MCF 10A (cell line): ENCODE results near the gene SLC8A2. TPM values are rescaled to one million over a fixed set of nuclear protein-coding genes. Genes with fewer than 3 reads are reported as not detected.

Source experiments
- BruUV-seq: library from RNA; stranded (reverse); fragments of 400-500 nt; replicated peaks from 2 replicates; lab custom pipeline; 2021; lab: Mats Ljungman, UMichigan
- CTCF ChIA-PET: fragments of 300-600 bp; sonication (Branson Sonifier 250); formaldehyde crosslinking; extraction: SDS; loops from one replicate; lab custom pipeline; 2021; ENCODE audit warnings: antibody characterized with exemption, inconsistent platforms; lab: Yijun Ruan, JAX
- POLR2A ChIA-PET: fragments of 300-600, 350-650 bp; sonication (Branson Sonifier 250); formaldehyde crosslinking; extraction: SDS; loops from one replicate; lab custom pipeline; 2020; ENCODE audit warnings: antibody characterized with exemption, inconsistent platforms; lab: Yijun Ruan, JAX
- DNase-seq: peaks from one replicate; pipeline ENCODE4 v3.0.0-alpha.2; 2018; ENCODE audit not compliant: unreplicated experiment
- H3K27ac Mint-ChIP-seq: one replicate; pipeline ENCODE4 v1.8.0; 2022; ENCODE audit warnings: mild to moderate bottlenecking, low read depth, mixed read lengths; ENCODE audit not compliant: unreplicated experiment
- H3K27me3 Mint-ChIP-seq: one replicate; pipeline ENCODE4 v1.8.0; 2022; ENCODE audit warnings: mixed read lengths; ENCODE audit not compliant: insufficient read depth, unreplicated experiment
- H3K36me3 Mint-ChIP-seq: one replicate; pipeline ENCODE4 v1.8.0; 2022; ENCODE audit warnings: mild to moderate bottlenecking, moderate library complexity, mixed read lengths; ENCODE audit not compliant: insufficient read depth, unreplicated experiment
- H3K4me1 Mint-ChIP-seq: one replicate; pipeline ENCODE4 v1.8.0; 2022; ENCODE audit warnings: mixed read lengths; ENCODE audit not compliant: insufficient read depth, unreplicated experiment
- H3K4me3 Mint-ChIP-seq: one replicate; pipeline ENCODE4 v1.8.0; 2022; ENCODE audit warnings: mild to moderate bottlenecking, moderate library complexity, mixed read lengths; ENCODE audit not compliant: unreplicated experiment
- H3K9me3 Mint-ChIP-seq: one replicate; pipeline ENCODE4 v1.8.0; 2022; ENCODE audit warnings: mixed read lengths; ENCODE audit not compliant: unreplicated experiment
- CTCF ChIP-seq: fragments of 200-600 bp; IDR thresholded peaks from one replicate; pipeline ENCODE4 v1.8.0; 2022; ENCODE audit warnings: antibody characterized with exemption, mild to moderate bottlenecking; ENCODE audit not compliant: unreplicated experiment
- intact Hi-C: fragments of 100-400 bp; cut with micrococcal nuclease; formaldehyde crosslinking; loops from 2 replicates; pipeline ENCODE4 v1.14.1; 2022
- total RNA-seq: library from RNA; stranded (reverse); gene quantifications from 2 replicates; pipeline ENCODE4 v1.2.3, GENCODE V29; 2022

SLC8A2 gene
- total RNA-seq, 1 experiment from 2014 or later, result not detected

- intact Hi-C loops, result no loop called here
- Mint-ChIP-seq H3K27me3 (no peaks in the 10 kb centered on the region), H3K9me3 (no peaks in the 10 kb centered on the region), H3K36me3 (peaks cover 21% of the 10 kb centered on the region), H3K4me3 (no peak overlapping the region), H3K27ac (no peak overlapping the region), H3K4me1 (peaks cover 5% of the 10 kb centered on the region)
- BruUV-seq, result no TSS peak
- ChIA-PET CTCF (no interaction called here), POLR2A (no interaction called here)
- no peak for TF ChIP-seq CTCF
- DNase-seq, result no peak
These were observed 9.9 kb upstream of the SLC8A2 start for GRCh38 chr19:47481460-47482052.

GRCh38 chr19:47480658-47481057 lies 9.0 kb upstream of the SLC8A2 start:
- peaks cover 21% of the 10 kb centered on the region for H3K36me3 Mint-ChIP-seq
- DNase-seq, result no peak
- H3K9me3 Mint-ChIP-seq, result no peaks in the 10 kb centered on the region
- no peak for TF ChIP-seq CTCF
- H3K4me1 Mint-ChIP-seq, result peaks cover 5% of the 10 kb centered on the region
- no TSS peak for BruUV-seq
- H3K27ac Mint-ChIP-seq, result no peak overlapping the region
- POLR2A ChIA-PET, result interaction anchor here (0.5 kb wide), 1 partner anchor 223 kb away, joined by 3 read pairs; no protein-coding TSS in a partner anchor
- no peaks in the 10 kb centered on the region for H3K27me3 Mint-ChIP-seq
- H3K4me3 Mint-ChIP-seq, result no peak overlapping the region
- CTCF ChIA-PET, result interaction anchor here (0.9 to 1.8 kb wide), 2 partner anchors 17 to 44 kb away, joined by 6 to 10 read pairs; no protein-coding TSS in a partner anchor
- intact Hi-C loops, result no loop called here

GRCh38 chr19:47479701-47480503 lies 8.2 kb upstream of the SLC8A2 start:
- ChIA-PET CTCF (interaction anchor here (0.9 to 1.8 kb wide), 2 partner anchors 16 to 43 kb away, joined by 6 to 10 read pairs; no protein-coding TSS in a partner anchor), POLR2A (interaction anchor here (0.5 kb wide), 1 partner anchor 223 kb away, joined by 3 read pairs; no protein-coding TSS in a partner anchor)
- TF ChIP-seq CTCF, result no peak
- DNase-seq, result no peak
- Mint-ChIP-seq H3K36me3 (peaks cover 13% of the 10 kb centered on the region), H3K4me1 (peaks cover 2% of the 10 kb centered on the region), H3K27me3 (no peaks in the 10 kb centered on the region), H3K27ac (no peak overlapping the region), H3K9me3 (no peaks in the 10 kb centered on the region), H3K4me3 (no peak overlapping the region)
- intact Hi-C loops, result no loop called here
- BruUV-seq, result no TSS peak

GRCh38 chr19:47476438-47476972 lies 4.8 kb upstream of the SLC8A2 start:
- H3K4me3 Mint-ChIP-seq, result no peak overlapping the region
- no peaks in the 10 kb centered on the region for H3K9me3 Mint-ChIP-seq
- H3K36me3 Mint-ChIP-seq, result no peaks in the 10 kb centered on the region
- no peak for DNase-seq
- peaks cover 11% of the 10 kb centered on the region for H3K27me3 Mint-ChIP-seq
- no peaks in the 10 kb centered on the region for H3K4me1 Mint-ChIP-seq
- ChIA-PET CTCF (interaction anchor here (0.7 to 1.8 kb wide), 2 partner anchors 40 to 676 kb away, joined by 3 to 7 read pairs; no protein-coding TSS in a partner anchor), POLR2A (no interaction called here)
- TF ChIP-seq CTCF, result no peak
- intact Hi-C loops, result no loop called here
- BruUV-seq, result no TSS peak
- H3K27ac Mint-ChIP-seq, result no peak overlapping the region
